SK-N-SH (cell line): ENCODE measurements around the gene UBE3C. TPM values are rescaled to one million over a fixed set of nuclear protein-coding genes. Genes with fewer than 3 reads are reported as not detected.

Experiments
- CTCF ChIA-PET: fragments of 300-600, 350-600 bp; formaldehyde crosslinking; extraction: SDS; loops from one replicate; lab custom pipeline; 2021; lab: Yijun Ruan, JAX
- POLR2A ChIA-PET: fragments of 350-600 bp; sonication (Branson Sonifier 250); formaldehyde crosslinking; extraction: SDS; loops from one replicate; lab custom pipeline; 2020; ENCODE audit warnings: antibody characterized with exemption, inconsistent platforms; lab: Yijun Ruan, JAX
- DNase-seq: peaks from one replicate; pipeline ENCODE4 v3.0.0; 2012
- H2AFZ ChIP-seq: fragments of 200-600 bp; sonication (generic); 2 replicates; pipeline ENCODE4 v1.8.1; 2016; ENCODE audit warnings: antibody characterized with exemption, mild to moderate bottlenecking, low read depth
- H3F3A ChIP-seq: fragments of 200-600 bp; sonication (generic); replicated peaks from 2 replicates; pipeline ENCODE3; 2016; ENCODE audit warnings: antibody characterized with exemption, mild to moderate bottlenecking; ENCODE audit not compliant: insufficient read depth
- H3K27ac ChIP-seq, 2 experiments: fragments of 200-500 bp in 1 of 2; fragments of 200-600 bp in 1 of 2; sonication (Bioruptor generic) in 1 of 2; sonication (generic), shearing (Covaris generic) in 1 of 2; 2 replicates each; pipeline versions ENCODE4 v1.5.1 to v1.6.1; 2014 to 2016; ENCODE audit warnings: low read depth in 2 of 2, inconsistent platforms in 1 of 2, low read length in 1 of 2, mild to moderate bottlenecking in 1 of 2, mixed read lengths in 1 of 2
- H3K27me3 ChIP-seq: fragments of 200-600 bp; sonication (generic), shearing (Covaris generic); 2 replicates; pipeline ENCODE4 v1.6.1; 2016; ENCODE audit warnings: mixed run types; ENCODE audit not compliant: insufficient read depth
- H3K36me3 ChIP-seq, 2 experiments: fragments of 200-500 bp in 1 of 2; fragments of 200-600 bp in 1 of 2; sonication (Bioruptor generic) in 1 of 2; sonication (generic) in 1 of 2; replicated peaks in 1 of 2; 2 replicates each; pipeline versions ENCODE3 to v1.5.1; 2014 to 2016; ENCODE audit warnings: low read length in 1 of 2, mild to moderate bottlenecking in 1 of 2; ENCODE audit not compliant: insufficient read depth in 2 of 2, control insufficient read depth in 1 of 2
- H3K4me1 ChIP-seq, 2 experiments: fragments of 200-500 bp in 1 of 2; fragments of 200-600 bp in 1 of 2; sonication (Bioruptor generic) in 1 of 2; sonication (generic), shearing (Covaris generic) in 1 of 2; 2 replicates each; pipeline versions ENCODE4 v1.5.1 to v1.6.1; 2014 to 2016; ENCODE audit warnings: low read depth in 1 of 2, low read length in 1 of 2, mixed run types in 1 of 2; ENCODE audit not compliant: insufficient read depth in 2 of 2, control insufficient read depth in 1 of 2
- H3K4me2 ChIP-seq: fragments of 200-600 bp; sonication (generic), shearing (Covaris generic); 2 replicates; pipeline ENCODE4 v1.6.1; 2017; ENCODE audit warnings: mixed run types
- H3K4me3 ChIP-seq, 2 experiments: fragments of 200-500 bp in 1 of 2; fragments of 200-600 bp in 1 of 2; sonication (Bioruptor generic) in 1 of 2; sonication (generic), shearing (Covaris generic) in 1 of 2; 2 replicates each; pipeline versions ENCODE4 v1.5.1 to v1.8.1; 2014 to 2016; ENCODE audit warnings: low read depth in 2 of 2, inconsistent platforms in 1 of 2, low read length in 1 of 2, mild to moderate bottlenecking in 1 of 2, mixed read lengths in 1 of 2, moderate library complexity in 1 of 2
- H3K79me2 ChIP-seq: fragments of 200-600 bp; sonication (generic); 2 replicates; pipeline ENCODE4 v1.8.1; 2017; ENCODE audit warnings: mild to moderate bottlenecking; ENCODE audit not compliant: insufficient read depth
- H3K9ac ChIP-seq: fragments of 200-600 bp; sonication (generic); 2 replicates; pipeline ENCODE4 v1.6.1; 2017; ENCODE audit warnings: mixed run types
- H3K9me2 ChIP-seq: fragments of 200-600 bp; sonication (generic); 2 replicates; pipeline ENCODE4 v1.6.1; 2017; ENCODE audit warnings: mixed run types
- H3K9me3 ChIP-seq: fragments of 200-600 bp; sonication (generic); 2 replicates; pipeline ENCODE4 v1.6.1; 2017; ENCODE audit warnings: mixed run types, mild to moderate bottlenecking, moderate library complexity
- H4K20me1 ChIP-seq: fragments of 200-600 bp; sonication (generic); 2 replicates; pipeline ENCODE4 v1.6.1; 2017; ENCODE audit warnings: mild to moderate bottlenecking, mixed run types; ENCODE audit not compliant: insufficient read depth
- CHD2 ChIP-seq: fragments of 150-350 bp; IDR thresholded peaks from 2 replicates; pipeline ENCODE4 v1.6.1; 2018; ENCODE audit warnings: low read length; ENCODE audit not compliant: partially characterized antibody
- CTCF ChIP-seq: fragments of 200-600 bp; sonication (generic); IDR thresholded peaks from 2 replicates; pipeline ENCODE4 v1.6.1; 2017; ENCODE audit warnings: antibody characterized with exemption, mild to moderate bottlenecking, moderate library complexity
- EP300 ChIP-seq, 2 experiments: IDR thresholded peaks; 2 replicates each; pipeline versions ENCODE4 v1.4.0 to v1.6.1; 2012; ENCODE audit warnings: borderline replicate concordance in 1 of 2, low read depth in 1 of 2, low read length in 1 of 2
- EZH2phosphoT487 ChIP-seq: fragments of 200-600 bp; sonication (generic); IDR thresholded peaks from 2 replicates; pipeline ENCODE4 v1.6.1; 2017; ENCODE audit warnings: low read depth, mixed run types, mild to moderate bottlenecking, antibody characterized with exemption, moderate library complexity, borderline replicate concordance
- FOXM1 ChIP-seq: IDR thresholded peaks from 2 replicates; pipeline ENCODE4 v1.4.0; 2012; ENCODE audit warnings: low read depth, mild to moderate bottlenecking
- GABPA ChIP-seq: IDR thresholded peaks from 2 replicates; pipeline ENCODE4 v1.4.0; 2012; ENCODE audit warnings: low read depth, mild to moderate bottlenecking
- GATA2 ChIP-seq: sonication (generic); formaldehyde crosslinking; IDR thresholded peaks from 2 replicates; pipeline ENCODE4 v1.5.0; 2020; ENCODE audit warnings: mild to moderate bottlenecking, missing genetic modification reagents
- MAX ChIP-seq: IDR thresholded peaks from 2 replicates; pipeline ENCODE4 v1.4.0; 2012; ENCODE audit warnings: low read depth
- MXI1 ChIP-seq: IDR thresholded peaks from 2 replicates; pipeline ENCODE4 v1.6.1; 2012; ENCODE audit warnings: mild to moderate bottlenecking, low read depth, low read length, improper control_type of control experiment
- PBX3 ChIP-seq: IDR thresholded peaks from 2 replicates; pipeline ENCODE4; 2012
- RAD21 ChIP-seq: IDR thresholded peaks from 2 replicates; pipeline ENCODE4 v1.6.1; 2012; ENCODE audit warnings: mild to moderate bottlenecking, low read length
- RCOR1 ChIP-seq: fragments of 150-350 bp; IDR thresholded peaks from 2 replicates; pipeline ENCODE4 v1.6.1; 2017; ENCODE audit warnings: antibody characterized with exemption, low read length
- SIN3A ChIP-seq: IDR thresholded peaks from 2 replicates; pipeline ENCODE4 v1.6.1; 2012; ENCODE audit warnings: low read depth, mild to moderate bottlenecking, low read length, moderate library complexity, borderline replicate concordance
- USF2 ChIP-seq: fragments of 150-350 bp; IDR thresholded peaks from 2 replicates; pipeline ENCODE4 v1.6.1; 2017; ENCODE audit warnings: antibody characterized with exemption, low read length, low read depth, borderline replicate concordance
- WGBS: methylation state at CpG from one replicate; pipeline ENCODE4 v1.1.6; 2017; ENCODE audit warnings: low lambda C conversion rate; 5-methylcytosine and 5-hydroxymethylcytosine counted together
- polyA plus RNA-seq, 3 experiments: library from polyadenylated mRNA; depleted of rRNA; stranded (reverse); fragments of >200 nt; gene quantifications; 2 replicates each; pipeline ENCODE4 v1.2.3, GENCODE V29; 2012
- TF ChIP-seq, protein P1 (sequence below): IDR thresholded peaks from 2 replicates; pipeline ENCODE4 v1.4.0; 2012; ENCODE audit warnings: low read depth, borderline replicate concordance

Gene UBE3C
- polyA plus RNA-seq, 1 of the 3 experiments (the other 2 are of a cell fraction) = 48.4 TPM

DNA sequence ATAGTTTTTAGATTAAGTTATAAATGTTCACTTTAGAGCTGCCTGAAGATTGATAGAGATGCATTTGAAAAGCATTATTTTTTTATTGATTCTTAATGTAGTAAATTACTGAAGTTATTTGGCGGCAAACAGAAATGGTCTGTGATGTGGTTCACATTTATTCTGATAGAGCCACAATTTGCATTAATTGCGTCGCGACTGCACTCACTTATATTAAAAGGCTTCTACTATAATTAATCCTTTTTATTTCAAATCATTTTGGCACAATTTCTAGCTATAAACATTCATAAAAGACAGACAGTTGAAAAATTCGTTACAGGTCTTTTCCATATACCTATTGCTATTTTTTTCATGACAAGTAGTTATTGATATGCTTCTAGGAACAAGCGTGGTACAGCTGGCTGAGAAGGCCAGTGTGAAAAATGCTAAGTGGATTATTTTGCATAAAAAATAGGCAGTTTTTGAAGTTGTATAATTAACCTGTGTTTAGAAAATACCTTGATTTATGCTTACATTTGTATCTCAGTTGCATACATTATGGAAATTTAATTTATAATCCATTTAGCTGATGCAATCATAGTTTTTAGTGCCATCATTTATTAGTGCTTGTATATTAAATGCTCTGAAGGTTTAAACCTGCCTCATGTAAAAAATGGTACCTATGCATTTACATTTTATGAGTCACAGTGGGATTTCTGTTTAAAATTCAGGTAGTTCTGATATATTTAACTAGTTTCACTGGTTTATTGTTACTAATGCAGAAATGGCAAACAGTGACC, 106.0 kb downstream of the UBE3C start:
- WGBS = 97% methylated on average over 6 of the region's 6 CpGs
- ChIA-PET POLR2A (no interaction called here), CTCF (interaction anchor here (0.6 to 2.0 kb wide), 7 partner anchors 11 to 251 kb away, joined by 3 to 6 read pairs (median 4); no protein-coding TSS in a partner anchor)
- no peak overlapping the region for H3K27ac ChIP-seq
- no peak overlapping the region for H3K4me3 ChIP-seq
- H3K4me2 ChIP-seq = no peak overlapping the region
- H3K4me1 ChIP-seq = no peaks in the 10 kb centered on the region; a peak in 1 of 4 replicates
- no peak for DNase-seq
- no peaks in the 10 kb centered on the region for H3K9me3 ChIP-seq
- no peaks in the 10 kb centered on the region for H3K9me2 ChIP-seq
- peaks cover 6% of the 10 kb centered on the region for H3F3A ChIP-seq
- peaks cover 3% of the 10 kb centered on the region; the same call in 1 of the 2 replicates for H3K79me2 ChIP-seq
- no peak for TF ChIP-seq FOXM1
- no peak for TF ChIP-seq RAD21
- TF ChIP-seq MAX = no peak
- TF ChIP-seq GATA2 (CRISPR knock-in tag) = no peak
- no peak for TF ChIP-seq CTCF
- TF ChIP-seq MXI1 = no peak
- no peak for TF ChIP-seq GABPA
- no peak for TF ChIP-seq CHD2
- TF ChIP-seq, protein P1, sequence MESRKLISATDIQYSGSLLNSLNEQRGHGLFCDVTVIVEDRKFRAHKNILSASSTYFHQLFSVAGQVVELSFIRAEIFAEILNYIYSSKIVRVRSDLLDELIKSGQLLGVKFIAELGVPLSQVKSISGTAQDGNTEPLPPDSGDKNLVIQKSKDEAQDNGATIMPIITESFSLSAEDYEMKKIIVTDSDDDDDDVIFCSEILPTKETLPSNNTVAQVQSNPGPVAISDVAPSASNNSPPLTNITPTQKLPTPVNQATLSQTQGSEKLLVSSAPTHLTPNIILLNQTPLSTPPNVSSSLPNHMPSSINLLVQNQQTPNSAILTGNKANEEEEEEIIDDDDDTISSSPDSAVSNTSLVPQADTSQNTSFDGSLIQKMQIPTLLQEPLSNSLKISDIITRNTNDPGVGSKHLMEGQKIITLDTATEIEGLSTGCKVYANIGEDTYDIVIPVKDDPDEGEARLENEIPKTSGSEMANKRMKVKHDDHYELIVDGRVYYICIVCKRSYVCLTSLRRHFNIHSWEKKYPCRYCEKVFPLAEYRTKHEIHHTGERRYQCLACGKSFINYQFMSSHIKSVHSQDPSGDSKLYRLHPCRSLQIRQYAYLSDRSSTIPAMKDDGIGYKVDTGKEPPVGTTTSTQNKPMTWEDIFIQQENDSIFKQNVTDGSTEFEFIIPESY = no peak
- TF ChIP-seq PBX3 = no peak
- no peak for TF ChIP-seq EP300 (IDR thresholded peaks at IDR 0.05; ENCODE audit: borderline replicate concordance in 1 of 2, low read depth in 1 of 2, low read length in 1 of 2)
- TF ChIP-seq USF2 = no peak
- no peak for TF ChIP-seq EZH2phosphoT487
- TF ChIP-seq SIN3A = no peak
- TF ChIP-seq RCOR1 = no peak
- H2AFZ ChIP-seq = no peak overlapping the region
- no peaks in the 10 kb centered on the region for H3K27me3 ChIP-seq
- H3K36me3 ChIP-seq = peaks cover 24 to 28% of the 10 kb centered on the region in 2 experiments
- no peaks in the 10 kb centered on the region for H4K20me1 ChIP-seq
- H3K9ac ChIP-seq = no peak overlapping the region
